Measurements from ENCODE around the gene ZNF175.

GRCh38 chr19:51614789-51615188 is 43.7 kb downstream of the ZNF175 start:
- TF ChIP-seq, protein P1, sequence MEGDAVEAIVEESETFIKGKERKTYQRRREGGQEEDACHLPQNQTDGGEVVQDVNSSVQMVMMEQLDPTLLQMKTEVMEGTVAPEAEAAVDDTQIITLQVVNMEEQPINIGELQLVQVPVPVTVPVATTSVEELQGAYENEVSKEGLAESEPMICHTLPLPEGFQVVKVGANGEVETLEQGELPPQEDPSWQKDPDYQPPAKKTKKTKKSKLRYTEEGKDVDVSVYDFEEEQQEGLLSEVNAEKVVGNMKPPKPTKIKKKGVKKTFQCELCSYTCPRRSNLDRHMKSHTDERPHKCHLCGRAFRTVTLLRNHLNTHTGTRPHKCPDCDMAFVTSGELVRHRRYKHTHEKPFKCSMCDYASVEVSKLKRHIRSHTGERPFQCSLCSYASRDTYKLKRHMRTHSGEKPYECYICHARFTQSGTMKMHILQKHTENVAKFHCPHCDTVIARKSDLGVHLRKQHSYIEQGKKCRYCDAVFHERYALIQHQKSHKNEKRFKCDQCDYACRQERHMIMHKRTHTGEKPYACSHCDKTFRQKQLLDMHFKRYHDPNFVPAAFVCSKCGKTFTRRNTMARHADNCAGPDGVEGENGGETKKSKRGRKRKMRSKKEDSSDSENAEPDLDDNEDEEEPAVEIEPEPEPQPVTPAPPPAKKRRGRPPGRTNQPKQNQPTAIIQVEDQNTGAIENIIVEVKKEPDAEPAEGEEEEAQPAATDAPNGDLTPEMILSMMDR (IDR thresholded peaks at IDR 0.05; ENCODE audit: low read depth, low read length, poor library complexity, severe bottlenecking), result no peak
- TF ChIP-seq EZH2phosphoT487 (IDR thresholded peaks at IDR 0.05; ENCODE audit: borderline replicate concordance, low read length), result no peak
